Astrocyte (in vitro differentiated cells and primary cell): Measurements from ENCODE around the gene TRIO. TPM values are rescaled to one million over a fixed set of nuclear protein-coding genes. Genes with fewer than 3 reads are reported as not detected.

Experiments
- DNase-seq: peaks from one replicate; pipeline ENCODE4 v3.0.0-alpha.2; 2010; ENCODE audit warnings: low read depth
- FAIRE-seq: peaks from 2 replicates; lab custom pipeline; 2011; peaks lifted over from hg19 to GRCh38; lab: Jason Lieb, UNC
- H2AFZ ChIP-seq: 2 replicates; pipeline ENCODE4 v1.6.0; 2012; ENCODE audit warnings: low read depth, low read length, inconsistent platforms
- H3K27ac ChIP-seq: 2 replicates; pipeline ENCODE4 v1.5.1; 2011; ENCODE audit warnings: low read depth, low read length, inconsistent platforms
- H3K27me3 ChIP-seq: 2 replicates; pipeline ENCODE4 v1.6.0; 2011; ENCODE audit warnings: low read length, inconsistent platforms; ENCODE audit not compliant: insufficient read depth
- H3K36me3 ChIP-seq: 2 replicates; pipeline ENCODE4 v1.5.1; 2011; ENCODE audit warnings: low read length, inconsistent platforms; ENCODE audit not compliant: insufficient read depth
- H3K4me1 ChIP-seq: 2 replicates; pipeline ENCODE4 v1.5.1; 2011; ENCODE audit warnings: low read length, inconsistent platforms; ENCODE audit not compliant: insufficient read depth
- H3K4me2 ChIP-seq: 2 replicates; pipeline ENCODE4 v1.6.0; 2012; ENCODE audit warnings: low read length, inconsistent platforms
- H3K4me3 ChIP-seq: 2 replicates; pipeline ENCODE4 v1.5.1; 2011; ENCODE audit warnings: low read depth, mild to moderate bottlenecking, low read length, inconsistent platforms; ENCODE audit not compliant: insufficient read depth
- H3K79me2 ChIP-seq: 2 replicates; pipeline ENCODE4 v1.6.0; 2012; ENCODE audit warnings: mild to moderate bottlenecking, low read length, inconsistent platforms; ENCODE audit not compliant: insufficient read depth
- H3K9ac ChIP-seq: 2 replicates; pipeline ENCODE4 v1.6.0; 2012; ENCODE audit warnings: mild to moderate bottlenecking, low read length, inconsistent platforms
- H3K9me3 ChIP-seq: 2 replicates; pipeline ENCODE4 v1.5.1; 2012; ENCODE audit warnings: low read depth, mild to moderate bottlenecking, low read length, inconsistent platforms; ENCODE audit not compliant: insufficient read depth
- H4K20me1 ChIP-seq: 2 replicates; pipeline ENCODE4 v1.6.0; 2012; ENCODE audit warnings: low read length, inconsistent platforms; ENCODE audit not compliant: insufficient read depth
- H3K27ac Mint-ChIP-seq: one replicate; pipeline ENCODE4 v1.8.0; 2021; ENCODE audit warnings: mild to moderate bottlenecking, mixed read lengths; ENCODE audit not compliant: unreplicated experiment
- H3K27me3 Mint-ChIP-seq: one replicate; pipeline ENCODE4 v1.8.0; 2021; ENCODE audit warnings: low read depth, mixed read lengths; ENCODE audit not compliant: unreplicated experiment
- H3K36me3 Mint-ChIP-seq: one replicate; pipeline ENCODE4 v1.8.0; 2021; ENCODE audit warnings: low read depth, mixed read lengths; ENCODE audit not compliant: unreplicated experiment
- H3K4me1 Mint-ChIP-seq: one replicate; pipeline ENCODE4 v1.8.0; 2021; ENCODE audit warnings: low read depth, mixed read lengths; ENCODE audit not compliant: unreplicated experiment
- H3K4me3 Mint-ChIP-seq: one replicate; pipeline ENCODE4 v1.8.0; 2021; ENCODE audit warnings: mild to moderate bottlenecking, moderate library complexity, mixed read lengths; ENCODE audit not compliant: unreplicated experiment
- H3K9me3 Mint-ChIP-seq: one replicate; pipeline ENCODE4 v1.8.0; 2021; ENCODE audit warnings: mild to moderate bottlenecking, mixed read lengths; ENCODE audit not compliant: unreplicated experiment
- EZH2 ChIP-seq: IDR thresholded peaks from 2 replicates; pipeline ENCODE4 v1.6.1; 2012; ENCODE audit warnings: mild to moderate bottlenecking, low read length, inconsistent platforms; ENCODE audit not compliant: insufficient read depth
- total RNA-seq: library from RNA; stranded (reverse); gene quantifications from 2 replicates; pipeline ENCODE4 v1.2.1, GENCODE V29; 2021
- TF ChIP-seq, protein P1 (sequence below): IDR thresholded peaks from 2 replicates; pipeline ENCODE4 v1.5.1; 2011; ENCODE audit warnings: low read depth, mild to moderate bottlenecking, inconsistent platforms, low read length, moderate library complexity; ENCODE audit not compliant: insufficient read depth

Gene TRIO
- total RNA-seq, 1 donor from 2014 or later: 347 TPM

DNA sequence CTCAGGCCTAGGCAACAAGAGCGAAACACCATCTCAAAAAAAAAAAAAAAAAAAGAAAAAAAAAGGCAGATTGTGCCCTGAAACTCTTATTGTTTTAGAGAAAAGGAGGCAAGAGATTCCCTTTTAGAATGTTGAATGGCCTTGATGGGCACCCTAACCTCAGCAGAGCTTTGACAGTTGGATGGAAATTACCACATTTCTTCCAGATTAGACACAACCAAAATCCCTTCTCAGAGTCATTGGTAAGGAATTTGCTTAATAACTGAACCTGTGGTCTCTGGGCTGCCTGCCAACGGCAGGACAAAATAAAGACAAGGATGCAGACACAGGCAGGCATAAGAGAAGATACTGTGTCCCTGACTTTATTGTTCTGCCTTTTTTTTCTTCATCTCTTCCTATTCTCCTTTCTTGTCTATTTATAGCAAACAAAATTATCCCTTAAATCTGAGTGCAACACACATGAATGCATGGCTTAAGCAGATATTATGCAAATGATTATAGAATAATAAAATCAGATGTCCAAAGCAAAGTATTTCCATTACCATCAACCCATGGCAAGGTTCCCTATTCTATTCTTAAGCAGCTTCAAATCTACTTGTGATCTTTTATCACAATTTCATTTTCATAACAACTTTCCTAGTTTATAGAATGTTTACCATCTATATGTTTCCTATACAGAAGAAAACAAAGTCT is 37.3 kb upstream of the TRIO start:
- H3K9me3 Mint-ChIP-seq: peaks cover 16% of the 10 kb centered on the region
- H3K27me3 ChIP-seq: no peaks in the 10 kb centered on the region
- H3K4me3 Mint-ChIP-seq: peak overlapping the region; percentile 16
- peak overlapping the region; percentile 57 for H3K4me2 ChIP-seq
- H3K36me3 ChIP-seq: no peaks in the 10 kb centered on the region
- H3K9me3 ChIP-seq: peaks cover 3% of the 10 kb centered on the region
- FAIRE-seq: peak; percentile 67
- no peak overlapping the region for H2AFZ ChIP-seq
- H3K4me1 Mint-ChIP-seq: peaks cover 28% of the 10 kb centered on the region
- H3K27ac ChIP-seq: peak overlapping the region; percentile 66
- H3K9ac ChIP-seq: peak overlapping the region; percentile 24
- H3K36me3 Mint-ChIP-seq: peaks cover 3% of the 10 kb centered on the region
- H3K4me1 ChIP-seq: peaks cover 29% of the 10 kb centered on the region
- no peaks in the 10 kb centered on the region for H4K20me1 ChIP-seq
- H3K27ac Mint-ChIP-seq: peak overlapping the region; percentile 90
- DNase-seq: peak; percentile 94
- no peak overlapping the region for H3K4me3 ChIP-seq
- no peaks in the 10 kb centered on the region for H3K79me2 ChIP-seq
- no peaks in the 10 kb centered on the region for H3K27me3 Mint-ChIP-seq
- TF ChIP-seq EZH2: no peak
- TF ChIP-seq, protein P1, sequence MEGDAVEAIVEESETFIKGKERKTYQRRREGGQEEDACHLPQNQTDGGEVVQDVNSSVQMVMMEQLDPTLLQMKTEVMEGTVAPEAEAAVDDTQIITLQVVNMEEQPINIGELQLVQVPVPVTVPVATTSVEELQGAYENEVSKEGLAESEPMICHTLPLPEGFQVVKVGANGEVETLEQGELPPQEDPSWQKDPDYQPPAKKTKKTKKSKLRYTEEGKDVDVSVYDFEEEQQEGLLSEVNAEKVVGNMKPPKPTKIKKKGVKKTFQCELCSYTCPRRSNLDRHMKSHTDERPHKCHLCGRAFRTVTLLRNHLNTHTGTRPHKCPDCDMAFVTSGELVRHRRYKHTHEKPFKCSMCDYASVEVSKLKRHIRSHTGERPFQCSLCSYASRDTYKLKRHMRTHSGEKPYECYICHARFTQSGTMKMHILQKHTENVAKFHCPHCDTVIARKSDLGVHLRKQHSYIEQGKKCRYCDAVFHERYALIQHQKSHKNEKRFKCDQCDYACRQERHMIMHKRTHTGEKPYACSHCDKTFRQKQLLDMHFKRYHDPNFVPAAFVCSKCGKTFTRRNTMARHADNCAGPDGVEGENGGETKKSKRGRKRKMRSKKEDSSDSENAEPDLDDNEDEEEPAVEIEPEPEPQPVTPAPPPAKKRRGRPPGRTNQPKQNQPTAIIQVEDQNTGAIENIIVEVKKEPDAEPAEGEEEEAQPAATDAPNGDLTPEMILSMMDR: no peak

DNA sequence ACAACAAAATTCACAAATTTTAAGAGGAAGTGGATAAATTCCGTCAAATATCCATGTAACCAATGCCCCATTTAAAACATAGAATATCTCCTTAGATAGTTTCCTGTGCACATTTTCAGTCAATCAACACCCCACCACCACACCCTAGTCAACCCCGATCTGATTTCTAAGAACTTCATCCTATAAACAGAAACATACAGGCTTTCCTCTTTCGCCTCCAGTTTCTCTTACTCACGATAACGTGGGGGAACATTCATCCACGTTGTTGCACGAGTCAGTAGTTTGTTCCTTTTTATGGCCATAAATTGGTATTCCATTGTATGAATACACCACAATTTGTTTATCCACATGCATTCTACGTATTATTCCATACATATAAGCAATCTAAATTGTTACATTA is 35.6 kb upstream of the TRIO start:
- Histone ChIP-seq H3K4me2 (no peak overlapping the region), H3K4me3 (no peak overlapping the region), H2AFZ (no peak overlapping the region), H3K4me1 (peaks cover 29% of the 10 kb centered on the region), H3K9me3 (peaks cover 6% of the 10 kb centered on the region), H3K27ac (no peak overlapping the region), H4K20me1 (no peaks in the 10 kb centered on the region), H3K36me3 (no peaks in the 10 kb centered on the region), H3K9ac (no peak overlapping the region), H3K79me2 (no peaks in the 10 kb centered on the region), H3K27me3 (no peaks in the 10 kb centered on the region)
- Mint-ChIP-seq H3K36me3 (peaks cover 2% of the 10 kb centered on the region), H3K4me1 (peaks cover 28% of the 10 kb centered on the region), H3K4me3 (no peak overlapping the region), H3K27ac (no peak overlapping the region), H3K27me3 (no peaks in the 10 kb centered on the region), H3K9me3 (peaks cover 16% of the 10 kb centered on the region)
- DNase-seq (no peak), FAIRE-seq (no peak)
- TF ChIP-seq, protein P1: no peak
- TF ChIP-seq EZH2: no peak
